OCI-LY1 (cell line): ENCODE data around the gene MAPK1.

ENCODE experiments used
- EZH2 ChIP-seq: fragments of 200-600 bp; sonication (generic), shearing (Covaris generic); IDR thresholded peaks from 2 replicates; pipeline ENCODE4 v1.8.0; 2017; ENCODE audit warnings: borderline replicate concordance, mixed run types, mild to moderate bottlenecking, antibody characterized with exemption, low read length, moderate library complexity, mixed read lengths
- TF ChIP-seq, protein P1 (sequence below): fragments of 200-600 bp; sonication (generic), shearing (Covaris generic); IDR thresholded peaks from 2 replicates; pipeline ENCODE4 v1.5.1; 2017; ENCODE audit warnings: mild to moderate bottlenecking, antibody characterized with exemption, low read length, moderate library complexity, mixed read lengths

DNA sequence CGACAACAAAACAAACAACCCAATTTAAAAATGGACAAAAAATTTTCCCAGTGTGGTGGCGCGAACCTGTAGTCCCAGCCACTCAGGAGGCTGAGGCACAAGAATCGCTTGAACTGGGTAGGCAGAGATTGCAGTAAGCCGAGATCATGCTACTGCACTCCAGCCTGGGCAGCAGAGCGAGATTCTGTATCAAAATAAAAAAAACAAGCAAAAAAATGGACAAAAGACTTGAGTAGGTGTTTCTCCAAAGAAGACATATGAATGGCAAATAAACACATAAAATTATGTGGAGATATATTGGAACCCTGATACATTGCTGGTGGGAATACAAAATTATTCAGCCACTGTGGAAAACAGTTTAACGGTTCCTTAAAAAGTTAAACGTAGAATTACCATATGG lies 27.4 kb upstream of the MAPK1 start:
- TF ChIP-seq, protein P1, sequence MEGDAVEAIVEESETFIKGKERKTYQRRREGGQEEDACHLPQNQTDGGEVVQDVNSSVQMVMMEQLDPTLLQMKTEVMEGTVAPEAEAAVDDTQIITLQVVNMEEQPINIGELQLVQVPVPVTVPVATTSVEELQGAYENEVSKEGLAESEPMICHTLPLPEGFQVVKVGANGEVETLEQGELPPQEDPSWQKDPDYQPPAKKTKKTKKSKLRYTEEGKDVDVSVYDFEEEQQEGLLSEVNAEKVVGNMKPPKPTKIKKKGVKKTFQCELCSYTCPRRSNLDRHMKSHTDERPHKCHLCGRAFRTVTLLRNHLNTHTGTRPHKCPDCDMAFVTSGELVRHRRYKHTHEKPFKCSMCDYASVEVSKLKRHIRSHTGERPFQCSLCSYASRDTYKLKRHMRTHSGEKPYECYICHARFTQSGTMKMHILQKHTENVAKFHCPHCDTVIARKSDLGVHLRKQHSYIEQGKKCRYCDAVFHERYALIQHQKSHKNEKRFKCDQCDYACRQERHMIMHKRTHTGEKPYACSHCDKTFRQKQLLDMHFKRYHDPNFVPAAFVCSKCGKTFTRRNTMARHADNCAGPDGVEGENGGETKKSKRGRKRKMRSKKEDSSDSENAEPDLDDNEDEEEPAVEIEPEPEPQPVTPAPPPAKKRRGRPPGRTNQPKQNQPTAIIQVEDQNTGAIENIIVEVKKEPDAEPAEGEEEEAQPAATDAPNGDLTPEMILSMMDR = no peak
- no peak for TF ChIP-seq EZH2
